ENCODE measurements around the gene ALK.

DNA sequence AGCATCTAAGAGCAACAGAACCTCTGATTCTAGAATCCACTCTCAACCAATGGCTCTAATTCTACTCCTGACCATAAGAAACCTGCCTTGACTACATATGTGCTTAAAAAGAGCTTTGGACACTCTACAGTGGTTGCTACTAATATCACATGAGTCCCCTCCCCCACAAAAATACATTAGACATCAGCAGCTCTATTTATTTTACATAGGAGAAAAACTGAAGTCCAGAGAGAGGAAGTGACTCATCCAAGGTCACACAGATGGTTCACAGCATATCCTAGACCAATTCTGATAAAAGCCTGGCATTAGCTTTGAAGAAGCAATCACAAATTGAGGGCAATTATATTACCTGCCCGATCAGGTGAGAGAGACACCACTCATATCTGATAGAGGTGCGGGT lies 49.8 kb downstream of the ALK start:
- TF ChIP-seq, protein P1, sequence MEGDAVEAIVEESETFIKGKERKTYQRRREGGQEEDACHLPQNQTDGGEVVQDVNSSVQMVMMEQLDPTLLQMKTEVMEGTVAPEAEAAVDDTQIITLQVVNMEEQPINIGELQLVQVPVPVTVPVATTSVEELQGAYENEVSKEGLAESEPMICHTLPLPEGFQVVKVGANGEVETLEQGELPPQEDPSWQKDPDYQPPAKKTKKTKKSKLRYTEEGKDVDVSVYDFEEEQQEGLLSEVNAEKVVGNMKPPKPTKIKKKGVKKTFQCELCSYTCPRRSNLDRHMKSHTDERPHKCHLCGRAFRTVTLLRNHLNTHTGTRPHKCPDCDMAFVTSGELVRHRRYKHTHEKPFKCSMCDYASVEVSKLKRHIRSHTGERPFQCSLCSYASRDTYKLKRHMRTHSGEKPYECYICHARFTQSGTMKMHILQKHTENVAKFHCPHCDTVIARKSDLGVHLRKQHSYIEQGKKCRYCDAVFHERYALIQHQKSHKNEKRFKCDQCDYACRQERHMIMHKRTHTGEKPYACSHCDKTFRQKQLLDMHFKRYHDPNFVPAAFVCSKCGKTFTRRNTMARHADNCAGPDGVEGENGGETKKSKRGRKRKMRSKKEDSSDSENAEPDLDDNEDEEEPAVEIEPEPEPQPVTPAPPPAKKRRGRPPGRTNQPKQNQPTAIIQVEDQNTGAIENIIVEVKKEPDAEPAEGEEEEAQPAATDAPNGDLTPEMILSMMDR (IDR thresholded peaks at IDR 0.05) = no peak
- TF ChIP-seq EP300 (IDR thresholded peaks at IDR 0.05) = no peak
- TF ChIP-seq POLR2AphosphoS5 (IDR thresholded peaks at IDR 0.05) = no peak
- no peak for TF ChIP-seq POLR2A (IDR thresholded peaks at IDR 0.05)
